ENCODE results near the gene AATK. TPM values are rescaled to one million over a fixed set of nuclear protein-coding genes. Genes with fewer than 3 reads are reported as not detected.

The AATK gene
- total and polyA plus RNA-seq, 10 of the 15 experiments (the other 5 are each of a cell fraction or from before 2014, with no cell fraction given) = 0.04 TPM; not detected in 9

DNA sequence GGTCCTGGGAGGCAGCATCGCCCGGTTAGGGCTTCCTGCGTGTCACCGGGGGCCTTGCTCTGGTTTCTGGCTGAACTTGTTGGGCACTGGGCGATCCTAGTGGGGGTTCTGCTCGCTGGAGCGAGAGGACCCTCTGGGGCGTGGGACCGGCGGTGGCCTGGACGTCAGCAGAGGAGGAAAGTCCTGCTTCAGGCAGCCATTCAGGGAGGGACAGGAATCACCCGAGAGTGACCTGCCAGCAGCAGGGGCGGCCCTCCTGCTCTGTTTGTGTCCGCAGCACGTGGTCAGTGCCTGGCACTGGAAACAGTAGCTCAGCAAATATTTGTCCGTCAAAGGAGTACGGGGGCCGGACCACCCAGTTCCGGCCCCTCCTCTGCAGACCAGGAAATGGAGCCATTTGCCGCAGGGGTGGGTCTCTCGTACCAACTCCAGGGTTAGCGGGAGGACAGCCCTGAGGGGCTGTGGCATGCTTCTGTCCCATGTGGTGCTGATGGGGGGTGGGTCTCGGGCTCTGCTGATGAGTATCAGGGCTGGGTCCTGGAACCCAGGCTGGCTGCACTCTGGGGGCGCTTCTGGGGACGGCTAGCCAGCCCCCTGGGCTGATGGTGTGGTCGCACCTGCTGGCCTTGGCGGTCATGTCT is 82.8 kb downstream of the AATK start (continued):
- TF ChIP-seq, protein P1, sequence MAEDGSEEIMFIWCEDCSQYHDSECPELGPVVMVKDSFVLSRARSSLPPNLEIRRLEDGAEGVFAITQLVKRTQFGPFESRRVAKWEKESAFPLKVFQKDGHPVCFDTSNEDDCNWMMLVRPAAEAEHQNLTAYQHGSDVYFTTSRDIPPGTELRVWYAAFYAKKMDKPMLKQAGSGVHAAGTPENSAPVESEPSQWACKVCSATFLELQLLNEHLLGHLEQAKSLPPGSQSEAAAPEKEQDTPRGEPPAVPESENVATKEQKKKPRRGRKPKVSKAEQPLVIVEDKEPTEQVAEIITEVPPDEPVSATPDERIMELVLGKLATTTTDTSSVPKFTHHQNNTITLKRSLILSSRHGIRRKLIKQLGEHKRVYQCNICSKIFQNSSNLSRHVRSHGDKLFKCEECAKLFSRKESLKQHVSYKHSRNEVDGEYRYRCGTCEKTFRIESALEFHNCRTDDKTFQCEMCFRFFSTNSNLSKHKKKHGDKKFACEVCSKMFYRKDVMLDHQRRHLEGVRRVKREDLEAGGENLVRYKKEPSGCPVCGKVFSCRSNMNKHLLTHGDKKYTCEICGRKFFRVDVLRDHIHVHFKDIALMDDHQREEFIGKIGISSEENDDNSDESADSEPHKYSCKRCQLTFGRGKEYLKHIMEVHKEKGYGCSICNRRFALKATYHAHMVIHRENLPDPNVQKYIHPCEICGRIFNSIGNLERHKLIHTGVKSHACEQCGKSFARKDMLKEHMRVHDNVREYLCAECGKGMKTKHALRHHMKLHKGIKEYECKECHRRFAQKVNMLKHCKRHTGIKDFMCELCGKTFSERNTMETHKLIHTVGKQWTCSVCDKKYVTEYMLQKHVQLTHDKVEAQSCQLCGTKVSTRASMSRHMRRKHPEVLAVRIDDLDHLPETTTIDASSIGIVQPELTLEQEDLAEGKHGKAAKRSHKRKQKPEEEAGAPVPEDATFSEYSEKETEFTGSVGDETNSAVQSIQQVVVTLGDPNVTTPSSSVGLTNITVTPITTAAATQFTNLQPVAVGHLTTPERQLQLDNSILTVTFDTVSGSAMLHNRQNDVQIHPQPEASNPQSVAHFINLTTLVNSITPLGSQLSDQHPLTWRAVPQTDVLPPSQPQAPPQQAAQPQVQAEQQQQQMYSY (CRISPR knock-in tag; IDR thresholded peaks at IDR 0.05) = no peak
- TF ChIP-seq TCF3 (IDR thresholded peaks at IDR 0.05; ENCODE audit: borderline replicate concordance, insufficient read depth, low read depth, low read length) (no peak), ZNF274 (IDR thresholded peaks at IDR 0.05; ENCODE audit: insufficient read depth, insufficient read length) (no peak)

DNA sequence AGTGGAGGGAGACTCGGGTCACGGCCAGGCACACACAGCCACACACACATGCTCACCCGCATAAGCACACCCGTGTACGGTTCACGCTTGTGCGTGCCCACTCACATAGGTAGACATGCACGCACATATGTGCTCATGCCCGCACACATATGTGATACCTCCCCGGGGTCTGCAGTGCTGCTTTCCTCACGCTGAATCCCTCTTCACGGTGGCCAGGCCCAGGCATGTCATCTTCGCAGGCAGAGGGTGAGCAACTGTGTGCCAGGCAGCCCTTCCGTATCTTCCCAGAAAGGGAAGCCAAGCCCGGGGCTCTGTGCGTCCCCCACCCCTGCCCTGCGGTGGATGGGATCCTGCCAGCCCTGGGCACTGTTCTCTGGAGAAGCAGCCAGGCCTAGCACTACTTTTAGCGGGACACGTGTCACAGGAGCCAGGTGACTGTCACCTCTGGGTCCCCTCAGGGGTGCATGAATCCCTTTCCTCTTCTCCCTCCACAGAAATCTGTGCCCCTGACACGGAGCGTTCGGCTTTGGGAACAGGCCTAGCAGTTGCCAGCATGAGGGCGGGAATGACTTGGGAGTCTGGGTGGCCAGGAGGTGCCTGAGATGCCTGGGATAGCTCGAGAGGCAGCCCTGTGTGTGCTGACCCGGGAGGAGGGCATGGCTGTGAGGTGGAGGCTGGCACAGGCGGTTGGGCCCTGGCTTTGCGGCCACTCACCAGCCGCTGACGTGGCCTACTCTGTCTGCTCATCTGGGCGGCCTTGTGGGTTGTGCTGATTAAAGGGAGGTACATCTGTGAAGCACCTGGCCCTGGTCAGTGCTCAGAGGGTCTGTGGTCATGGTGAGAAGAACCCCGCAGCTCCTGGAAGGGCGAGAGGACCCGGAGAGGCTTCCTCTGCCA is 83.6 kb downstream of the AATK start:
- Histone ChIP-seq H3K9ac (ENCODE audit: control insufficient read depth, insufficient read depth, low read length) (no peak overlapping the region), H2AFZ (ENCODE audit: control insufficient read depth, low read depth, low read length) (no peak overlapping the region), H3K36me3 (ENCODE audit: control insufficient read depth in 2 of 2, insufficient read depth in 2 of 2, low read length in 1 of 2) (no peaks in the 10 kb centered on the region), H3K27ac (ENCODE audit: control insufficient read depth, insufficient read depth) (no peak overlapping the region), H3K79me2 (ENCODE audit: control insufficient read depth, insufficient read depth, low read length) (no peaks in the 10 kb centered on the region), H3K9me3 (replicated peaks; ENCODE audit: control insufficient read depth, insufficient read depth, low read length) (no peaks in the 10 kb centered on the region), H3K4me3 (no peak overlapping the region), H3K4me1 (ENCODE audit: control insufficient read depth, insufficient read depth, low read length) (no peaks in the 10 kb centered on the region), H4K20me1 (ENCODE audit: control insufficient read depth, insufficient read depth) (no peaks in the 10 kb centered on the region), H3K4me2 (ENCODE audit: control insufficient read depth, insufficient read depth) (no peak overlapping the region), H3K27me3 (replicated peaks in 1 of 2; ENCODE audit: control insufficient read depth in 2 of 2, insufficient read depth in 2 of 2, low read length in 1 of 2) (no peaks in the 10 kb centered on the region; a peak in 2 of 4 replicates)
- ATAC-seq (no peak), DNase-seq (ENCODE audit: low read depth, low spot score) (no peak), FAIRE-seq (no peak)
- no TSS peak for BruUV-seq (replicated peaks)
- in situ Hi-C loops (cut with MboI) (no loop called here), intact Hi-C loops (cut with micrococcal nuclease; ENCODE audit: unreplicated experiment) (no loop called here)
- CTCF ChIA-PET = no interaction called here
- WGBS (ENCODE audit: insufficient coverage, insufficient replicate concordance, low lambda C conversion rate, missing lambda C conversion rate) = 45% methylated on average over 33 of the region's 33 CpGs
- TF ChIP-seq TCF3 (IDR thresholded peaks at IDR 0.05; ENCODE audit: borderline replicate concordance, insufficient read depth, low read depth, low read length) (0 out of 2 replicates have a peak, but pooled peaks have one; percentile 47), JUNB (IDR thresholded peaks at IDR 0.05) (no peak), DPF2 (IDR thresholded peaks at IDR 0.05) (no peak), ATF7 (IDR thresholded peaks at IDR 0.05; ENCODE audit: low read depth) (no peak), MYB (IDR thresholded peaks at IDR 0.05; ENCODE audit: borderline replicate concordance, low read depth, low read length) (no peak)
- TF ChIP-seq, protein P2, sequence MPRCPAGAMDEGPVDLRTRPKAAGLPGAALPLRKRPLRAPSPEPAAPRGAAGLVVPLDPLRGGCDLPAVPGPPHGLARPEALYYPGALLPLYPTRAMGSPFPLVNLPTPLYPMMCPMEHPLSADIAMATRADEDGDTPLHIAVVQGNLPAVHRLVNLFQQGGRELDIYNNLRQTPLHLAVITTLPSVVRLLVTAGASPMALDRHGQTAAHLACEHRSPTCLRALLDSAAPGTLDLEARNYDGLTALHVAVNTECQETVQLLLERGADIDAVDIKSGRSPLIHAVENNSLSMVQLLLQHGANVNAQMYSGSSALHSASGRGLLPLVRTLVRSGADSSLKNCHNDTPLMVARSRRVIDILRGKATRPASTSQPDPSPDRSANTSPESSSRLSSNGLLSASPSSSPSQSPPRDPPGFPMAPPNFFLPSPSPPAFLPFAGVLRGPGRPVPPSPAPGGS (IDR thresholded peaks at IDR 0.05; ENCODE audit: borderline replicate concordance, insufficient read depth, low read depth, low read length, poor library complexity, severe bottlenecking) = peak; percentile 95
- TF ChIP-seq, protein P3, sequence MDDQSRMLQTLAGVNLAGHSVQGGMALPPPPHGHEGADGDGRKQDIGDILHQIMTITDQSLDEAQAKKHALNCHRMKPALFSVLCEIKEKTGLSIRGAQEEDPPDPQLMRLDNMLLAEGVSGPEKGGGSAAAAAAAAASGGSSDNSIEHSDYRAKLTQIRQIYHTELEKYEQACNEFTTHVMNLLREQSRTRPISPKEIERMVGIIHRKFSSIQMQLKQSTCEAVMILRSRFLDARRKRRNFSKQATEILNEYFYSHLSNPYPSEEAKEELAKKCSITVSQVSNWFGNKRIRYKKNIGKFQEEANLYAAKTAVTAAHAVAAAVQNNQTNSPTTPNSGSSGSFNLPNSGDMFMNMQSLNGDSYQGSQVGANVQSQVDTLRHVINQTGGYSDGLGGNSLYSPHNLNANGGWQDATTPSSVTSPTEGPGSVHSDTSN (IDR thresholded peaks at IDR 0.05; ENCODE audit: insufficient replicate concordance, low read depth, low read length) = peak; percentile 31
- SMC1A ChIA-PET (ENCODE audit: uncharacterized antibody, unreplicated experiment) = no interaction called here
- POLR2A ChIA-PET = no interaction called here
- RAD21 ChIA-PET (ENCODE audit: unreplicated experiment) = no interaction called here

Measured in GM12878 (cell line).